HG03139 (cell line): ENCODE results near the gene KCNJ15.

Experiments used
- ATAC-seq: cut with Tn5 transposase; IDR thresholded peaks from one replicate; pipeline ENCODE4 v1.9.1; 2021; ENCODE audit not compliant: unreplicated experiment

KCNJ15 gene

DNA sequence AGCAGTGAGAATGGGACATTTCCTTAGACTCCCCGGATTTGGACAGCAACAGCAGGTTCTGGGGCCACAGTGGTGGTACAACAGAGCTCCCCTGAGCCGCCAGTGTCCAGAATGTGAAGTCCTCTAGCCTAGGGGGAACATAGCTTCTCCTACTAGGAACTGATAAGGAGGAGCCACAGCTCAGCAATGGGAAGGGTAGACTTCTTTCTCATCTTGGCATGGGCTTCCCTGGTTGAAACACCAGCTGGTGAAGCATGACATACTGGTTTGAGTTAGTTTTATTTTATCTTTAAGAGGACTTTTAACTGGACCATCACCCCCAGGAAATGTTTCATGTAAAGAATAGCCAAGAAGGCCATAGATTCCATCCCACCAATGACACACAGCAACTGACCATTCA lies 68.4 kb downstream of the KCNJ15 start:
- ATAC-seq: no peak

- ATAC-seq: no peak
Observed at GRCh38 chr21:38325731-38326420, 69.1 kb downstream of the KCNJ15 start.

GRCh38 chr21:38326429-38326828 lies 69.6 kb downstream of the KCNJ15 start:
- ATAC-seq: no peak

GRCh38 chr21:38326899-38327298 lies 70.1 kb downstream of the KCNJ15 start:
- no peak for ATAC-seq

DNA sequence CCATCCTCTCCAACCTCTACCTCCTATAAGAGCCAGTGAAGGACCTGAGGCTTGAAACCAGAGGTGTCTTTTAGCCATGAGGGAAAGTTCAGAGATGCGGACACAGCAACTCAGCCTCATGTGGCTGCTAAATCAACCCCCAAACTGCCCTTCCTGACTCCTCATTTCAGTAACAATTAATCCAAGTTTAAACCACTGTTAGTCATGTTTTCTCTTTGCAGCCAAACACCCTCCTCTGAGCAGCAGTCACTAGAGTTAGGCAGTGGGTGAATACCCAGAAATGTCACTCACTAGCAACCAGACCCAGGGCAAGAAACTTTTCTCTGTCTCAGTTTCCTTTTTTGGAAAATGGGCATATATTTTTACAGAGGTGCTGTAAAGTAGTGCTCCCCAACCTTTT lies 71.2 kb downstream of the KCNJ15 start:
- ATAC-seq: no peak

DNA sequence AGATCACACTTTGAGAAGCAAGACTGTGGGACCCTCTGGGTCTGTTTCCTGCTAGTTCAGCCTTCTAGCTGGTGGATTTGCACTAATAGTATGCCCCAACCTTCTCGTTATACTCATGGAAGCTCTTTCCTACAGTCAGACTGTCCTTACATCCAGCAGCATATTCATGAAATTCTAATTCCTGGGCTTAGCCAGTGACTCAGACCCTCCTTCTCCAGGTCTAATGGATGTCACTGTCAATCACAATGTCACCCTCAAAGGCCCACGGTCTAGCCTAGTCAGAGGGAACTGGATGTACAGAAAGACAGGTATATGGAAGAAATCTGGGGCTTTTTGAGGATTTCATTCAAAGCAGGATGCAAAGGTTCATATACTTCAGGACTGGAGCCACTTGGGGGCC lies 72.4 kb downstream of the KCNJ15 start:
- ATAC-seq: no peak

- ATAC-seq: no peak
Observed at GRCh38 chr21:38330666-38331065, 73.9 kb downstream of the KCNJ15 start.

DNA sequence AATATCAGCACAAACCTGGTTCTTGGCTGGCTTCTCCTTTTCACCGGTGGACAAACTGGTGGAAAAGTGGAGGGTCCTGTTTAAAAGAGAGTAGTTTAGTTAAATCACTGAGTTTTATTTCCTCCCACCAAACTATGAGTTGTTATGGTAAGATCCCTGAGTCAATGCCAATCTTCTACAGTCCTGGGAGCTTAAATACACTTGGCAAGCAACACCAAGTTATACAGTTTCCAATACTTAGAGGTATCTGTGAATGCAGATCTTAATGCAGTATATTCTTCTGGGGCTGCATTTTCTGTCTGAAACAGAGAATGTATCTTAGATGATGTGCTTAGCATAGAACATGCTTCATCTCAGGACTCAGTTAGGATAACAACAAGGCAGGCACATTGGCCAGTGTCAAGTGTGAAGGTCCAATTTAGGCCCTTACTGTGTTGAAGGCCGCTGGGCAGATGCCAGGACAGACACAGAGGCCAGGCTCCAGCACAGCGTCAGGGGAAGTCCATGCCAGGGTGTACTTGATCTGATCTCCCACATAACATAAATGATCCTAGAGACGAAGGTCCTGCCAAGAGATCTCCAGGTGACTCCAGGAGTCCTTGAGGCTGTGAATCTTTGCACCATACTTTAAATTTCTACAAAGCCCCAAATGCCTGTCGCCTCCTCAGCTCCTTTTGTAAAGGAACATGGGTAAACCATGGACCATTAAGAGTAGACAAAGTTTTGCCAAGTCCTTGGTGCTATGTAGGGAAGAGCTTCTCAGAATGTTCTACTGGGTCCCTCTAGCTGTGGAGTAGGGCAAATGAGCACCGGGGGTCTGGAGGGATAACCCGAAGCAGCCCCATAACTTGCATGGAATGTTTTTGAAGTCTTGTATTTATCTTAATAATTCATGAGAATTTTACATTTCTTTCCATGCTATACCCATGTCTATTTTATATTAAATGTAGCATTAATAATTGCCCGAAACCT lies 76.8 kb downstream of the KCNJ15 start:
- ATAC-seq: no peak

DNA sequence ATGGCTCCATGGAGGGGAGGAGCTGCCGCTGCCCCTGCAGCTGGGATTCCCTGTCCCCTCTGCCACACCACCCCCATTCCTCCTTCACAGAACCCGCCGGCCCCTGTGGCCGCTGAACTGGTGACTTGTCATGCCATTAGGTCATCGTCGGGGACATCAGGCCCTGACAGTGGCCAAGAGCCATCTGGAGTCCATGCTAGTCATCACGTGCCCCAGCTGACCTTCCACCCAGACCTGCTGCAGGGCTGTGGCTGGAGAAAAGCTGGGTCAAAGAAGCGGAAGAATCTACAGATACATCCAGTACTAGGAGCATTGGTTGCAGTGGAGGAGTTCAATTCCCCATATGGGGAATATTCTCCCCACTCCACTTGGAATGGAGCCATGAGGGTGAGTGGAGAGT lies 78.1 kb downstream of the KCNJ15 start:
- no peak for ATAC-seq

DNA sequence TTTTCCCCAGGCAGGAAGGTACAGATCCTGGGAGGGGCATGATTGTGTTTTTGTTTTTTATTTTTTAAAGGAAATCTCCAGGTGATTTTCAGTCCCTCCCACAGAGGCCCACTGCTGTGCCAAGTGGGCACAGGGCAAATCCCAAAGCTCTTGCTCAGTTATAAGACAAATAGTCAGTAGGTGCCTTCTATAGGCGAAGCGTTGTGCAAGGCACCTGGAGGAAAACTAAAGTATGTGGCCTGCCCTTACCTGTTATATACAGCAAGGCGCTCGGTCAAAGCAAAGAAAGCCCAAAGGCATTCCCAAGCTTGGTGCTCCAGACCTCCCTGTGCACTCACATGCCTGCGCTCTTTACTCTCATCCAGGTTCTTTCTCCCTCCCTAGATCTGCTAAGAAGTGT lies 81.0 kb downstream of the KCNJ15 start:
- ATAC-seq: no peak

DNA sequence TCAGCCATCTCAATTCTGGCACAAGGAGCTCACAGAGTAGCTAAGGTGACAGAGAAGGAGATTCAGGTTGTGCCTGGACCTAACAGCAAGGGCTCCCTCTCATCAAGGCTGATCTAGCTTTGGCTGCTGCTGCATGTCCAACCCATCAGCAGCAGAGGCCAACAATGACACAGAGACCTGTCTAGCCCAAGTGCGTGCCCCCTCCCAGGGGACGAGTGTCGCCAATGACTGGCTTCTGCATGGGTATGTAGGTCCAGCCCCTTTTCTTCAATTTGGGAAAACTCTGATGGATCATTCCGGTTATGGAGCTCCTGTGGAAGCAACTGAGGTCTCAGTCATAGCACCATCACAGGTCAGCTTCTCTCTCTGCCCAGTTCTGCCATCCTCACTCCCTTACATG lies 83.3 kb downstream of the KCNJ15 start:
- no peak for ATAC-seq

DNA sequence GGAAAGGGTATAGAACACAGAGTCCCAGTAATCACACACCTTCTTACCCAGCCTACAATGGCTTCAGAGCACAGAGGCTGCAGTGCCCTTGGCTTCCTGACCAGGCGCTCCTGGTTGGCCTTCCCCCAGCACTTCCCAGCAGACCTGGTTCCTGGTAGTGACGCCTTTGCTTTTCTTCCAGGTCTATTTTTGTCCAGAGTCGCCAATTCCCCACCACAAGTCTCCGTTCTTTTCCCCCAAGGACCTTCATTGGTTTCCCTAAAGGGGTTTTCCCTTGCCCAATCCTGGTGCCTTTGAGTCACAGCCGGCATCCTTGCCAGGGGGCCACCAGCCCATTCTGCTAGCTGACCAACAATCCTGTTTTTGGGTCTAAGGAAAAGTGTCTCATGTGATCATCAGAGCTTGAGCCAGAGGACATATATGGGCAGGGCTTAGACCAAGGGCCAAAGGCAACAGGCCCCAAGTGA lies 84.8 kb downstream of the KCNJ15 start:
- ATAC-seq: no peak

- ATAC-seq: no peak
Observed at GRCh38 chr21:38342739-38343138, 85.9 kb downstream of the KCNJ15 start.

DNA sequence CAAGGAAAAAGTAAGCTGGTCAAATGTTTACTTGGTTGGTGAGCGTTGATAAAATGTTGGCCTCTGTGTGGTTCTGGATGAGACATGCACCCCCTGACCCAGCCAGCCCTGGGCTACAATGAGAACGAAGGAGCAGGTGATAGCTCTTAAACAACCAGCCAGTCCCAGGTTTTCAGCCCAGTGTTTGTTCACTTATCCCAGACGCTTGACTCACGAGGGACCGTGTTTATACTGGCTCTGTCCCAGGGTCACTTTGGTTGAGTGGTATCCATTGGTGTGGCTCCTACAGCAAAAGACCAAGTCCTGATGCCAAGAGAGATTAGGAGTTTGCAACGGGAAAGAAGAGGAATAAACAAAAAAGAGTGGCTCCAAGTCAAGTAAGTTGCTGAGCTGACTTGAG lies 86.9 kb downstream of the KCNJ15 start:
- no peak for ATAC-seq

- ATAC-seq: no peak
Observed at GRCh38 chr21:38346286-38346685, 89.5 kb downstream of the KCNJ15 start.

GRCh38 chr21:38349111-38349746 lies 92.4 kb downstream of the KCNJ15 start:
- ATAC-seq: no peak

DNA sequence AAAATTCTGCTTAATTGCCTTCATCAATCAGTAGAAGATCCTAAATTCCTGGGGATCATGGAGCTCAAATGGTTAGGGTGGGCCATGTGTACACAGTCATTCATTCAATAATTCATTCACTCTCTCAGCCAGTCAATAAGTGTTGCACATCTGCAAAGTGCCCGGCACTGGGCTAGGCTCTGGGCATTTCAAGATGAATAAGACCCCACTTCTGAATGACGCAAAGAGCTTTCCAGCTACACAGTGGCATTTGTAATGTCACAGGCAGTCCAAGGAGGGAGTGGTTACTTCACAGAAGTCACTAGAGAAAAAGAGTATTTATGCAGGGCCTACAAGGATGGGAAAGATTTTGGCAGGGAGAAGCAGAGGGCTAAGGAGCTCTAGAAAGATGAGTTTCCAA lies 93.2 kb downstream of the KCNJ15 start:
- ATAC-seq: no peak

DNA sequence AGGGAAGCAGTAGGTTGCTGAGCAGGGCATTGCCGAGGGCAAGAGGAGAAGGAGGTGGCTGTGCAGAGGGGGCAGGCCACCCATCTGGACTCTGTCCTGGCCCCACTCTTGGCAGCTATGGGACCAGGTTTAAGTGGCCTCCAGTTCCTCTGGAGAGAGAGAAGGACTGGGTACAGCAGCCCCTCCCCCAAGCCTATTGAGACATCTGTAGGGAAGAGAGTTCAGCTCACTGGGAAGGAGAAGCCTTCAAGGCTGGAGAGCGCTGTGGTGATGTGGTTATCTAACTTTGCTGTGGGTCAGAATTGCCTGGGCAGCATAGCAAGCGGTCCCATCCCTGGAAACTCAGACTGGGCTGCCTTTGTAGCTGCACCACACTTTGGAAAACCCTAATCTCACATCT lies 93.9 kb downstream of the KCNJ15 start:
- no peak for ATAC-seq

DNA sequence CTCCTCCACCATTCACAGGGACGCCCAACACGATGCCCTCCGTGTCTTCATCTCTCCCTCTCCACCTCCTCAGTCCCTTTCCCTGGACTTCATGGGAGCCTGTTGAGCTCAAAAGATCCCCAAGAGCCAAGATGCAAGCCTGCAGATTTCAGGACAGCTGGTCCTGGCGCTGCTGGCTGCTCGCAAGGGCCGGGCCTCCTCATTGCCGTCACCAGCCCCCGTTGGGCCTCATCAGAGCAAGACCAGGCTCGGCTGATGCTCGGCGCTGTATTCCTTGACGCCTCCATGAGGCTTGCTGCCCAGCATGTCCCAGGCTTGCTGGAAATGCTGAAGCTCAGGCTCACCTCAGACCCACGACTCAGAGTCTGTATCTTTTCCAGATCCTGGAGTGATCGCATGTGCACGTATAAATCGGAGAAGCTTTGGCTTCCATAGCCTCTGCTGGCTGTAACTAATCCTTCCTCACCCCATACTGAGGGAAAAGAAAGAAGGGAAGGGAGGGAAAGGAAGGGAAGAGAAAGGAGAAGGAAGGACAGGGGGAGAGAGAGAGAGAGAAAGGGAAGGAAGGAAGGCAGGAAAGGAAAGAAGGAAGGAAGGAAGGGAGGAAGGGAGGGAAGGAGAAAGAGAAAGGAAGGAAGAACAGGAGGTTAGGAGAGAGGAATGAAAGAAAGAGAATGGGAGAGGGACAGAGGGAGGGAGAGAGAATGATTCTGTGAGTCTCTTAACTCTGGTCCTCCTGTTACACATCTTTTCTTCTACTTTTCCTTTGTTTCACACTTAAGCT lies 94.6 kb downstream of the KCNJ15 start:
- ATAC-seq: no peak

DNA sequence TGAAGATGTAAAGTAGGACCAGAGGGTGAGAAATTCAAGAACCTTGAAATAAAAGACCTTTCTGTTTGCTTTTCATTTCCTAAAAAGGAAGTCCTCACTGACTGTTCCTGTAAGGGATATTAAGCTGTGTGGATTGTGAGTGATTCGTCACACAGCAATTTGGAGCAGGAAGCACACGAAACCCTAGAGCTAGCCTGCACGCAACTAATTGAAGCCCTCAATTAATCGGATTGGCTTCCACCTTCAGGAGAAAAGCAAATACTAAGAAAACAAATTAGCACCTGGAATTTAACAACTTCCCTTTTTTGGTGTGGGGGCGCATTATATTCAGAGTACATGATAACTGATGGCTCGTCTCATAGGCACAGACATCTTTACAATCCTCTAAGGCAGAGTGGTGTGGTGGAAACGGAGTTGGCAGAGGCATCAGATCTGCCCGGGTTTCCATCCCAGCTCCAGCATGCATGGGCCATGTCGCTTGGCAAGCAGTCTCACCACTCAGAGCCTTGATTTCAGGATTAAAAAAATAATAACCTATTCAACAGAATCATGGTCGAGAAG lies 95.2 kb downstream of the KCNJ15 start:
- ATAC-seq: no peak
